Common myeloid progenitor, CD34-positive (primary cell): ENCODE data around the gene NSG1.

ENCODE experiments used
- CTCF ChIA-PET: fragments of 350-600 bp; sonication (Branson Sonifier 250); formaldehyde crosslinking; loops from one replicate; lab custom pipeline; 2021; ENCODE audit warnings: antibody characterized with exemption; lab: Charles Lee
- POLR2A ChIA-PET: fragments of 350-600 bp; sonication (Branson Sonifier 250); formaldehyde crosslinking; loops from one replicate; lab custom pipeline; 2021; ENCODE audit warnings: antibody characterized with exemption; lab: Charles Lee
- DNase-seq, 3 donors: peaks; one replicate each; pipeline versions ENCODE4 v3.0.0 to v3.0.0-alpha.2; 2013
- H3K27ac ChIP-seq, 2 experiments: 1 replicate in 1 of 2; 2 replicates in 1 of 2; pipeline ENCODE4 v1.7.0; 2013; ENCODE audit warnings: inconsistent platforms in 2 of 2, low read length in 2 of 2, mild to moderate bottlenecking in 2 of 2, low read depth in 1 of 2, moderate library complexity in 1 of 2; ENCODE audit not compliant: severe bottlenecking in 2 of 2, insufficient read depth in 1 of 2, poor library complexity in 1 of 2
- H3K27me3 ChIP-seq, 5 experiments: replicated peaks in 2 of 5; 1 replicate in 3 of 5; 2 replicates in 2 of 5; pipeline versions ENCODE4 v1.6.1 to v1.7.0; 2013; ENCODE audit warnings: low read length in 4 of 5, mild to moderate bottlenecking in 2 of 5, moderate library complexity in 2 of 5, inconsistent platforms in 1 of 5; ENCODE audit not compliant: insufficient read depth in 5 of 5, control insufficient read depth in 4 of 5
- H3K36me3 ChIP-seq, 4 experiments: 1 replicate in 2 of 4; 2 replicates in 2 of 4; pipeline versions ENCODE4 v1.6.1 to v1.7.0; 2013; ENCODE audit warnings: low read length in 3 of 4, control low read depth in 1 of 4, mild to moderate bottlenecking in 1 of 4; ENCODE audit not compliant: control insufficient read depth in 4 of 4, insufficient read depth in 4 of 4
- H3K4me1 ChIP-seq, 4 experiments: 1 replicate in 3 of 4; 2 replicates in 1 of 4; pipeline versions ENCODE4 v1.6.1 to v1.7.1; 2013; ENCODE audit warnings: low read length in 3 of 4, mild to moderate bottlenecking in 3 of 4, control low read depth in 1 of 4, inconsistent platforms in 1 of 4, moderate library complexity in 1 of 4; ENCODE audit not compliant: control insufficient read depth in 4 of 4, insufficient read depth in 4 of 4; ENCODE audit errors: control extremely low read depth in 1 of 4
- H3K4me3 ChIP-seq, 7 experiments: 1 replicate in 4 of 7; 2 replicates in 3 of 7; pipeline versions ENCODE4 v1.5.1 to v1.7.0; 2013; ENCODE audit warnings: mild to moderate bottlenecking in 7 of 7, low read length in 6 of 7, moderate library complexity in 6 of 7, inconsistent platforms in 2 of 7, low read depth in 2 of 7, control low read depth in 1 of 7; ENCODE audit not compliant: insufficient read depth in 4 of 7, control insufficient read depth in 1 of 7; ENCODE audit errors: extremely low read depth in 1 of 7
- H3K9me3 ChIP-seq, 5 experiments: 1 replicate in 4 of 5; 2 replicates in 1 of 5; pipeline versions ENCODE4 v1.6.1 to v1.7.1; 2013; ENCODE audit warnings: low read length in 4 of 5, mild to moderate bottlenecking in 2 of 5, inconsistent platforms in 1 of 5, low read depth in 1 of 5, moderate library complexity in 1 of 5; ENCODE audit not compliant: control insufficient read depth in 4 of 5, insufficient read depth in 2 of 5; ENCODE audit errors: control extremely low read depth in 1 of 5
- WGBS: methylation state at CpG from one replicate; pipeline ENCODE4 v1.1.5; 2013; ENCODE audit not compliant: insufficient coverage; 5-methylcytosine and 5-hydroxymethylcytosine counted together

The NSG1 gene

DNA sequence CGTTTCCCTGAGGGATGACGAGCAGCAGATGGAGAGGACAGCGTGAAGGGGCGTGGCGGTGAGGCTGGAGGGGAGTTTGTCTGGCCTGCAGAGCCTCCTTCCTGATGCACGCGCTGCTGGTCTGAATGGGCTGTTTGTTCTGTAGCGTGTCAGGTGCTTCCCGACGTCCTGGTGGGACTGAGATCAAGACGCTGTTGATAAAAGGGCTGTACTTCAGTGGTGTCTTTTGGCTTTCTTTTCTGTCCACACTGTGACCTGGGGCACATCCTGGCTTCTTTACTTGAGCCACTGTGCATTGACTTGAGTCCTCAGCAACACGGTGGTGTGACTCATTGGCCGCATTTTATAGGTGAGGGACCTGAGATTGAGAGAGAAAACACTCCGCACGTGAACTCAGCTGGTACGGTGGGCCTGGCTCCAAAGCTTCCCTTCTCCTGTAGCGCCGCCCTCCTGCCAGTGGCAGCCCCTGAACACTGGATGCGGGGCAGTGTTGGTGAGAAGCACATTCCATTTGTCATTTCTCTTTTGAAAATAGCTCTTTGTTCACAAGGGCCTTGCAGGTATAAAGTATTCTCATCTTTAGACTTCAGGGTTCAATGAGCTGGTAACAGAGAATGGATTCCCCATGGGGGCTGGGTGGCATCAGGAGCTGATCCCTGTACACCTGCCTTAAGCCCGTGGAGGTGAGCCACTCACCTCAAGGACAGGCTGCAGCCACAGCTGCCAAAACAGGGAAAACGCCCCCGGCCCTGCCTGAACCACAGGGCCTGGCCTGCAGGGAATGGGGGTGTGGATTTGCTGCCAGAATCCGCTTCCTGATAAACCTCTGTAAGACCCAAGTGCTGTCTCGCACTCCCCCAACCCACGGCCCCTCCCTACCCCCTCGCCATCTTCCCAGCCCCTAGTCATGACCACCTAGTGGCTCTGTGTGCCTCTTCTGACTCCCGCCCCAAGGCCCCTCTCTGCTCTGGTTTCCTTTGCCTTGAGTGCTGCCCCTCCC lies 29.2 kb downstream of the NSG1 start:
- H3K36me3 ChIP-seq, result peaks cover 0 to 35% (median 22%) of the 10 kb centered on the region in 4 experiments

GRCh38 chr4:4416981-4417380 lies 30.1 kb downstream of the NSG1 start:
- POLR2A ChIA-PET, result no interaction called here
- peaks cover 0 to 40% (median 24%) of the 10 kb centered on the region in 4 experiments for H3K36me3 ChIP-seq
- no peak overlapping the region for H3K4me3 ChIP-seq
- H3K27me3 ChIP-seq, result no peaks in the 10 kb centered on the region
- no peaks in the 10 kb centered on the region for H3K4me1 ChIP-seq
- peaks cover 0 to 8% (median 0%) of the 10 kb centered on the region in 5 experiments for H3K9me3 ChIP-seq
- CTCF ChIA-PET, result no interaction called here
- H3K27ac ChIP-seq, result no peak overlapping the region
- no peak for DNase-seq
- WGBS, result over 99% methylated on average over 10 of the region's 11 CpGs

More for the DNA sequence above, 29.2 kb downstream of the NSG1 start:
- no peaks in the 10 kb centered on the region for H3K4me1 ChIP-seq
- no peak overlapping the region for H3K27ac ChIP-seq
- H3K9me3 ChIP-seq, result peaks cover 0 to 8% (median 0%) of the 10 kb centered on the region in 5 experiments
- over 99% methylated on average over 16 of the region's 27 CpGs for WGBS
- ChIA-PET POLR2A (no interaction called here), CTCF (no interaction called here)
- no peak overlapping the region for H3K4me3 ChIP-seq
- DNase-seq, result no peak
- no peaks in the 10 kb centered on the region for H3K27me3 ChIP-seq

GRCh38 chr4:4417886-4418285 lies 31.0 kb downstream of the NSG1 start:
- Histone ChIP-seq H3K4me3 (no peak overlapping the region), H3K27ac (no peak overlapping the region), H3K4me1 (no peaks in the 10 kb centered on the region), H3K36me3 (peaks cover 0 to 44% (median 26%) of the 10 kb centered on the region in 4 experiments), H3K27me3 (no peaks in the 10 kb centered on the region), H3K9me3 (peaks cover 0 to 8% (median 0%) of the 10 kb centered on the region in 5 experiments)
- 100% methylated on average over 3 of the region's 7 CpGs for WGBS
- CTCF ChIA-PET, result interaction anchor here (0.6 kb wide), 1 partner anchor 403 kb away, joined by 3 read pairs; no protein-coding TSS in a partner anchor
- POLR2A ChIA-PET, result no interaction called here
- DNase-seq, result no peak

- no peak overlapping the region for H3K27ac ChIP-seq
- ChIA-PET POLR2A (no interaction called here), CTCF (no interaction called here)
- 94% methylated on average over 17 of the region's 19 CpGs for WGBS
- H3K4me1 ChIP-seq, result no peaks in the 10 kb centered on the region
- no peak for DNase-seq
- no peak overlapping the region for H3K4me3 ChIP-seq
- no peaks in the 10 kb centered on the region for H3K27me3 ChIP-seq
- H3K36me3 ChIP-seq, result peaks cover 0 to 50% (median 28%) of the 10 kb centered on the region in 4 experiments
- H3K9me3 ChIP-seq, result peaks cover 0 to 8% (median 0%) of the 10 kb centered on the region in 5 experiments
Measured at GRCh38 chr4:4418676-4419390, 31.9 kb downstream of the NSG1 start.

DNA sequence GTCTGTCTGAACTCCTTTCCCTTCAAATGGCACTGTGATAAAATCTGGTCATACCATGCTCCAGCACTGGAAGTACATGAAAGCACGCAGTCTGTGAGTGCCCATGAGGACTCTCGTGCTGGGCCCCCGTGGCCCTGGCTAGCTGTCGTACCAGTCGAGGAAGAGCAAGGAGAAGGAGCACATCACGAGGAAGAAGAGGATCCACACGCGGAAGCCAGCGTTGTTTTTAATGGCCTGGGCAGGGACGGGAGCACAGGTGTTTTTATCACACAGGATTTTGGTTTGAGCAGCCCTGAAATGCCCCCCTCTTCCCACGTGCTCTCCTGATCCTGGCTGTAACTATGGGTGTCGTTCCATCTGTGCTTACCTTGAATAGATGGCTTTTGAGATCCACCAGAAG lies 33.0 kb downstream of the NSG1 start:
- Histone ChIP-seq H3K27ac (no peak overlapping the region), H3K4me1 (no peaks in the 10 kb centered on the region), H3K9me3 (peaks cover 0 to 8% (median 0%) of the 10 kb centered on the region in 5 experiments), H3K4me3 (no peak overlapping the region), H3K36me3 (peaks cover 0 to 58% (median 31%) of the 10 kb centered on the region in 4 experiments), H3K27me3 (no peaks in the 10 kb centered on the region)
- ChIA-PET CTCF (interaction anchor here (0.9 kb wide), 1 partner anchor 160 kb away, joined by 3 read pairs; no protein-coding TSS in a partner anchor), POLR2A (no interaction called here)
- no peak for DNase-seq
- 93% methylated on average over 12 of the region's 12 CpGs for WGBS

GRCh38 chr4:4420421-4420820 lies 33.5 kb downstream of the NSG1 start:
- 94% methylated on average over 12 of the region's 12 CpGs for WGBS
- CTCF ChIA-PET, result interaction anchor here (0.9 kb wide), 1 partner anchor 161 kb away, joined by 3 read pairs; no protein-coding TSS in a partner anchor
- DNase-seq, result no peak
- Histone ChIP-seq H3K27me3 (no peaks in the 10 kb centered on the region), H3K4me1 (no peaks in the 10 kb centered on the region), H3K36me3 (peaks cover 0 to 58% (median 31%) of the 10 kb centered on the region in 4 experiments), H3K27ac (no peak overlapping the region), H3K4me3 (no peak overlapping the region), H3K9me3 (peaks cover 0 to 8% (median 0%) of the 10 kb centered on the region in 5 experiments)
- POLR2A ChIA-PET, result no interaction called here
